ENCODE data around the gene RXFP2.

DNA sequence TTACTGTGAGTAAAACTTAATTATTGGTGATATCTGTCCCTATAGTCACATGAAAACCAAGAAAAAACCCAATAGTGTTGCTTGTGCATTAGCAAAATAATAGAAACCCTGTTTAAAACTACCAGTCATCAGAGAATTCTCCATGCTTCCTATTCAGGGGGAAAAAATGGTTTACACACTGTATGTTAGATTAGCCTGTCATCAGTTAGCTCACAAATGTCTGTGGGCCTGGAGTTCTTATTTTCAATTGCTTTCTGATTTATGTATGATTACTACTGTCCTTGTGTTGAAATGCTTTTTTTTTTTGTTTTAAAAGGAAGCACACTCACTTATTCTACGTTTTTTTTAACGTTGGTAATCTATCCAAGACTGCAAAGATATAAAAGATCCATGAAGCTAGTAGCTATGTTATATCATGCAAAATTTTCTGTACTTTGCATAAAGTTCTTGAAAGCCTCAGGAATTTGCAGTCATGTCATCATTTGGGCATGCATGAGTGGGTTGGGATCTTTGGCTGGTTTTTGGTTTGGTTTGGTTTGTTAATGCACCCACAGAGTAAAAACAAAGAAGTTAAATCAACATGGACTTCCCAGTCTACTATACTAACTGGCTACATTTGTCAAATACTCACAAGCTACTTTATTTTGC is 25.9 kb downstream of the RXFP2 start:
- TF ChIP-seq POLR2A (IDR thresholded peaks at IDR 0.05; ENCODE audit: low read depth, low read length): no peak
- no peak for TF ChIP-seq TAF1 (IDR thresholded peaks at IDR 0.05; ENCODE audit: low read depth, low read length)
